ENCODE data around the gene USH2A. TPM values are rescaled to one million over a fixed set of nuclear protein-coding genes. Genes with fewer than 3 reads are reported as not detected.

USH2A gene
- total RNA-seq, 4 donors from 2014 or later: 0.08 to 0.18 TPM; not detected in 2

DNA sequence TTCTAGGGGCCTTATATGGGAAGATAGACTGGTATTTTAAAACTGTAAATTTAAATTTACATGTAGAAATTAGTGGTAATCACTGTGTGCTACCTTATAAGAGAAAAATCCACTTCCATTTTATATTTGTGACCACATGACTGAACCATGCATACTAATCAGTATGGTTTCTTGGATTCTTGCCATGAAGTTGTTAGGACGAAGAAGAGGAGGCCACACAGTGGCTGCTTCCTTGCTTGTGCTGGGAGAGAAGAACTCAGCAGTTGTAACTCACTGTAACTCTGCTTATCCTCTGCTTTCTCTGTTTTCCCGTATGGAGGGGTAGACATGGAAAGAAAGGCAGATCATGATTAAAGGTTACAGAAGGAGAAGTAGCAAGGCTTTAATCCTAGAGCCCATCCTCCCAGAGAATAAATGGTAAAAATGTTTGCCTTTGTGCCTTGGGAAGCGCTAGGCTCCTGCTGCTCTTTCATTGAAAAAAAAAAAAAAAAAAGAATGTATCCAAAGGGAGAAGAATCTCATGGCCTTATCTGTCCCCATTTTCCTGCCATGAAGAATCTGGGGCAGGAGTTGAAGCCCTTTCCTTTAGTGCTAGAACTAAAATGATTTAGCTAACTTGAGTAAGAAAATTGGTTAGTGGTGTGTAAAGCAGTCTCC lies 823.7 kb downstream of the USH2A start:
- no peak overlapping the region for H3K4me3 ChIP-seq
- no peak for DNase-seq (ENCODE audit: low spot score in 2 of 2)
- 64% methylated on average over 3 of the region's 3 CpGs for WGBS
- H3K27ac ChIP-seq: no peak overlapping the region
- H3K4me1 ChIP-seq: peaks cover 1% of the 10 kb centered on the region
- peaks cover 13% of the 10 kb centered on the region for H3K36me3 ChIP-seq
- no peaks in the 10 kb centered on the region for H3K27me3 ChIP-seq
- no peak for TF ChIP-seq POLR2AphosphoS5 (IDR thresholded peaks at IDR 0.05)
- TF ChIP-seq EP300 (IDR thresholded peaks at IDR 0.05): no peak
- no peak for TF ChIP-seq POLR2A (IDR thresholded peaks at IDR 0.05)
- TF ChIP-seq, protein P1, sequence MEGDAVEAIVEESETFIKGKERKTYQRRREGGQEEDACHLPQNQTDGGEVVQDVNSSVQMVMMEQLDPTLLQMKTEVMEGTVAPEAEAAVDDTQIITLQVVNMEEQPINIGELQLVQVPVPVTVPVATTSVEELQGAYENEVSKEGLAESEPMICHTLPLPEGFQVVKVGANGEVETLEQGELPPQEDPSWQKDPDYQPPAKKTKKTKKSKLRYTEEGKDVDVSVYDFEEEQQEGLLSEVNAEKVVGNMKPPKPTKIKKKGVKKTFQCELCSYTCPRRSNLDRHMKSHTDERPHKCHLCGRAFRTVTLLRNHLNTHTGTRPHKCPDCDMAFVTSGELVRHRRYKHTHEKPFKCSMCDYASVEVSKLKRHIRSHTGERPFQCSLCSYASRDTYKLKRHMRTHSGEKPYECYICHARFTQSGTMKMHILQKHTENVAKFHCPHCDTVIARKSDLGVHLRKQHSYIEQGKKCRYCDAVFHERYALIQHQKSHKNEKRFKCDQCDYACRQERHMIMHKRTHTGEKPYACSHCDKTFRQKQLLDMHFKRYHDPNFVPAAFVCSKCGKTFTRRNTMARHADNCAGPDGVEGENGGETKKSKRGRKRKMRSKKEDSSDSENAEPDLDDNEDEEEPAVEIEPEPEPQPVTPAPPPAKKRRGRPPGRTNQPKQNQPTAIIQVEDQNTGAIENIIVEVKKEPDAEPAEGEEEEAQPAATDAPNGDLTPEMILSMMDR (IDR thresholded peaks at IDR 0.05): no peak
- no peaks in the 10 kb centered on the region for H3K9me3 ChIP-seq

DNA sequence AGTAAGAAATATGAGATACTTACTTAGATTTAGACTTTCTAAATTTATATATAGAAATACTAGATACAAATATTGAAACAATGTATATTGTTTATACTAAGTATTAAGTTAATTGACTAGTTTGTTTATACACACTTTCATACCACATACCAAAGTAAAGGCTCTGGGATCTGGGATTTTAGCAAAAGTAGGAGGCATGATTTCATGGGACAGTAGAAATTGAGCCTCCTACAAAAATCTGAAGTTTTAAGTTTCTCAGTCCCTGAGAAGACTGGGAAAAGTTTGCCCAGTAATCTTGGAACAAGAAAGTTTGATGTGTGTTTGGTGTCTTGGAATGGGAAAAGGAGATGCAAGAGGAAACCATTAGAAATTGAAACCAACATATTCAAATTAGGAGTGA lies 825.3 kb downstream of the USH2A start:
- Histone ChIP-seq H3K9me3 (no peaks in the 10 kb centered on the region), H3K4me1 (peaks cover 6% of the 10 kb centered on the region), H3K4me3 (no peak overlapping the region), H3K27me3 (no peaks in the 10 kb centered on the region), H3K36me3 (peaks cover 4% of the 10 kb centered on the region), H3K27ac (no peak overlapping the region)
- no peak for DNase-seq (ENCODE audit: low spot score in 2 of 2)
- TF ChIP-seq EP300 (IDR thresholded peaks at IDR 0.05) (no peak), POLR2A (IDR thresholded peaks at IDR 0.05) (no peak), POLR2AphosphoS5 (IDR thresholded peaks at IDR 0.05) (no peak)
- TF ChIP-seq, protein P1 (IDR thresholded peaks at IDR 0.05): no peak

DNA sequence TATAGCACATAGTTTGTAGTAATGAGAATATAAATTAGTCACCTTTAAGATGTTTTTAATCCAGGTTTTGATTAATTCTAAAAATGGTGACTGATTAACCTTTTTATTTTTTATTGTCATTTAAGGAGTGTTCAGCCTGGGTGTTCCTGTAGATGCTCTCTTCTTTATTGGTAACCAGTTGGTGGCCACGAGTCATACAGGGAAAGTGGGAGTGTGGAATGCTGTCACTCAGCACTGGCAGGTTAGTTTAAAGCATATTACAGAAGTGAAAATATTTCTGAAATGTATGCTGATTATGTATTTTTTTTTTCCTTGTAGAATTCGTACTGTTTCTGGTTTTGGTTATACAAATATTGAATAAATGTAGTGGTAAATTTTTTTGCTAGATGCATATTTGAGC lies 828.0 kb downstream of the USH2A start:
- Histone ChIP-seq H3K4me1 (peaks cover 6% of the 10 kb centered on the region), H3K27ac (no peak overlapping the region)
- WGBS: 68% methylated on average over 2 of the region's 2 CpGs

DNA sequence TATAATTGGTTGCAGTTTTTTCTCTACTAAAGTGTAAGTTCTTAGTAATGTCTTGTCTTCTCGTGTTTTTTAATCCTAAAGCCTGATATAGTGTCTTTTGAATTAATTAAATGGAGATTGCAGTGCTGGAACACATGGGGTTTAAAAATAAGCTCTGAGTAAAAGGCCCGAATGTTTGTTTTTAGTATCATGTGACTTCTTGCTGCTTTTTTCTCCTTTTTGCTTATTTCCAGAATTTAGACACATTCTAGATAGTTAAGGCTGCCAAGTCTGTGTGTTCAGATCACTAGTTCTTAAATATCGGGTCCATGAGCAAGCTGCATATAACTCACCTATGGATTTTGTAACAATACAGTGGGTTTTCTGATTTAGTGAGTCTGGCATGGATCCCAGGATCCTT lies 828.6 kb downstream of the USH2A start:
- Histone ChIP-seq H3K4me3 (no peak overlapping the region), H3K36me3 (no peaks in the 10 kb centered on the region), H3K4me1 (peaks cover 6% of the 10 kb centered on the region), H3K27ac (no peak overlapping the region), H3K27me3 (no peaks in the 10 kb centered on the region), H3K9me3 (no peaks in the 10 kb centered on the region)
- TF ChIP-seq, protein P1 (IDR thresholded peaks at IDR 0.05): no peak
- TF ChIP-seq POLR2AphosphoS5 (IDR thresholded peaks at IDR 0.05) (no peak), POLR2A (IDR thresholded peaks at IDR 0.05) (no peak), EP300 (IDR thresholded peaks at IDR 0.05) (no peak)
- WGBS: 68% methylated on average over 3 of the region's 3 CpGs
- DNase-seq (ENCODE audit: low spot score in 2 of 2): no peak

More for the DNA sequence above, 828.0 kb downstream of the USH2A start:
- Histone ChIP-seq H3K4me3 (no peak overlapping the region), H3K9me3 (no peaks in the 10 kb centered on the region), H3K36me3 (no peaks in the 10 kb centered on the region), H3K27me3 (no peaks in the 10 kb centered on the region)
- TF ChIP-seq POLR2AphosphoS5 (IDR thresholded peaks at IDR 0.05) (no peak), EP300 (IDR thresholded peaks at IDR 0.05) (no peak), POLR2A (IDR thresholded peaks at IDR 0.05) (no peak)
- TF ChIP-seq, protein P1 (IDR thresholded peaks at IDR 0.05): no peak
- DNase-seq (ENCODE audit: low spot score in 2 of 2): no peak

DNA sequence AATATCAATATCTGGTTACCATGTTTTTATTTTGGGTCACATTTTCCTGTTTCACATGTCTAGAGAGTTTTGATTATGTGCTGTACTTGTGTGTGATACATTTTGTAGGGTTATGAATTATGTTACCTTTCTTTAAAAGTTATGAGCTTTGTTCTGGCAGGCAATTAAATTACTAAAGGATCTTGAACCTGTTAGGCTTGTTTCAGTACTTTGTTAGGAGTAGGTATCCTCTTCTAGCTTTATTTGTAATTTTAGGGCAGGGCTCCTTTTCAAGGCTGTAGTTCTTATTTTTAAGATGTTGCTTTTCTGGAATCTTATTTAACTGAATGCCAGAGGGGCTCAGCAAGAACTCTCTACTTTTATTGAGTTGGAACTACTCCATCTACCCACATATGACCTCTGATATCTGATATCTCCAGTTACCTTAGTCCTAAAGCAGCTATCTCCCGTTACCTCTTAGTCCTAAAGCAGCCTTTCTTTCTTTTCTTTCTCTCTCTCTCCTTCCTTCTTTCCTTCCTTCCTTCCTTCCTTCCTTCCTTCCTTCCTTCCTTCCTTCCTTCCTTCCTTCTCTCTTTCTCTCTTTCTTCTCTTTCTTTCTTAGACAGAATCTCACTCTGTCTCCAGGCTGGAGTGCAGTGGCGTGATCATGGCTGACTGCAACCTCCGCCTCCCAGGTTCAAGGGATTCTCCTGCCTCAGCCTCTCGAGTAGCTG lies 832.3 kb downstream of the USH2A start:
- TF ChIP-seq EP300 (IDR thresholded peaks at IDR 0.05): no peak
- no peak for TF ChIP-seq POLR2AphosphoS5 (IDR thresholded peaks at IDR 0.05)
- no peak for TF ChIP-seq POLR2A (IDR thresholded peaks at IDR 0.05)
- TF ChIP-seq, protein P1 (IDR thresholded peaks at IDR 0.05): no peak
- peaks cover 5% of the 10 kb centered on the region for H3K36me3 ChIP-seq
- DNase-seq (ENCODE audit: low spot score in 2 of 2): no peak
- H3K4me3 ChIP-seq: no peak overlapping the region
- 87% methylated on average over 4 of the region's 4 CpGs for WGBS
- H3K9me3 ChIP-seq: no peaks in the 10 kb centered on the region
- peaks cover 6% of the 10 kb centered on the region for H3K4me1 ChIP-seq
- H3K27ac ChIP-seq: no peak overlapping the region
- no peaks in the 10 kb centered on the region for H3K27me3 ChIP-seq
